ENCODE data around the gene LIMS4.
"Not testable (repeated sequence)": the region's sequence is repeated elsewhere in the genome, so short reads cannot be mapped to it uniquely, and the experiment has no call there.

LIMS4 gene

GRCh38 chr2:110449127-110449947 lies 23.3 kb downstream of the LIMS4 start:
- not testable (repeated sequence) for DNase-seq

- DNase-seq = not testable (repeated sequence)
Observed at GRCh38 chr2:110446644-110447043, 26.0 kb downstream of the LIMS4 start.

- DNase-seq = not testable (repeated sequence)
Observed at GRCh38 chr2:110443305-110444005, 29.2 kb downstream of the LIMS4 start.

GRCh38 chr2:110441905-110442304 lies 30.7 kb downstream of the LIMS4 start:
- DNase-seq = not testable (repeated sequence)

- not testable (repeated sequence) for DNase-seq
Observed at GRCh38 chr2:110434565-110434964, 38.1 kb downstream of the LIMS4 start.

- DNase-seq = not testable (repeated sequence)
Observed at GRCh38 chr2:110425725-110426124, 46.9 kb downstream of the LIMS4 start.

GRCh38 chr2:110424421-110424820 lies 48.2 kb downstream of the LIMS4 start:
- not testable (repeated sequence) for DNase-seq

- not testable (repeated sequence) for DNase-seq
Observed at GRCh38 chr2:110423574-110423962, 49.0 kb downstream of the LIMS4 start.

- not testable (repeated sequence) for DNase-seq
Observed at GRCh38 chr2:110422852-110423573, 49.6 kb downstream of the LIMS4 start.

GRCh38 chr2:110420641-110421354 lies 51.8 kb downstream of the LIMS4 start:
- DNase-seq = not testable (repeated sequence)

- not testable (repeated sequence) for DNase-seq
Observed at GRCh38 chr2:110407142-110407541, 65.5 kb downstream of the LIMS4 start.

GRCh38 chr2:110404988-110405387 lies 67.6 kb downstream of the LIMS4 start:
- DNase-seq = not testable (repeated sequence)

GRCh38 chr2:110404246-110404645 lies 68.4 kb downstream of the LIMS4 start:
- DNase-seq = not testable (repeated sequence)

- DNase-seq = not testable (repeated sequence)
Observed at GRCh38 chr2:110401001-110401618, 71.5 kb downstream of the LIMS4 start.

GRCh38 chr2:110399378-110399777 lies 73.2 kb downstream of the LIMS4 start:
- not testable (repeated sequence) for DNase-seq

- DNase-seq = not testable (repeated sequence)
Observed at GRCh38 chr2:110395990-110396389, 76.6 kb downstream of the LIMS4 start.
